Skin of body (tissue), 2 donors: ENCODE data around the gene SLC29A3. TPM values are rescaled to one million over a fixed set of nuclear protein-coding genes. Genes with fewer than 3 reads are reported as not detected.

ENCODE experiments used
- DNase-seq: peaks from one replicate; lab custom pipeline; 2025; lab: John Stamatoyannopoulos, UW
- total RNA-seq: library from RNA; depleted of rRNA; stranded (reverse); fragments of >200 nt; gene quantifications from one replicate; pipeline ENCODE4 v1.2.3, GENCODE V29; 2014

Gene SLC29A3
- total RNA-seq, 1 donor from 2014 or later: 2.2 TPM

GRCh38 chr10:71409516-71410104 lies 90.6 kb downstream of the SLC29A3 start:
- no peak for DNase-seq

Other genes starting within 250 kb of the SLC29A3 start
- 11.2 TPM for gene UNC5B, start 106.7 kb upstream of the SLC29A3 start, total RNA-seq
- 6.3 TPM for gene CDH23, start 77.7 kb downstream of the SLC29A3 start, total RNA-seq